Glomerular visceral epithelial cell (primary cell): ENCODE results near the gene CPT1A.
A peak's percentile ranks its signal among the peaks of the same experiment; 100 is the strongest.

Experiments used
- DNase-seq: peaks from one replicate; pipeline ENCODE4 v3.0.0-alpha.2; 2016; ENCODE audit errors: extremely low spot score

Gene CPT1A

GRCh38 chr11:68854273-68854958 lies 12.7 kb upstream of the CPT1A start:
- DNase-seq, result no peak

- DNase-seq, result no peak
Measured at GRCh38 chr11:68852628-68853027, 10.9 kb upstream of the CPT1A start.

GRCh38 chr11:68848429-68848828 lies 6.7 kb upstream of the CPT1A start:
- no peak for DNase-seq

- no peak for DNase-seq
Measured at GRCh38 chr11:68847395-68847794, 5.7 kb upstream of the CPT1A start.

GRCh38 chr11:68845351-68846002 lies 3.8 kb upstream of the CPT1A start:
- no peak for DNase-seq

GRCh38 chr11:68844801-68845200 lies 3.1 kb upstream of the CPT1A start:
- DNase-seq, result no peak

- no peak for DNase-seq
Measured at GRCh38 chr11:68844376-68844775, 2.7 kb upstream of the CPT1A start.

- peak; percentile 54 for DNase-seq
Measured at GRCh38 chr11:68843703-68844312, 2.1 kb upstream of the CPT1A start.

- DNase-seq, result peak; percentile 30
Measured at GRCh38 chr11:68843052-68843561, 1.4 kb upstream of the CPT1A start.

- DNase-seq, result no peak
Measured at GRCh38 chr11:68842427-68843051, 823 bp upstream of the CPT1A start.

- peak; percentile 49 for DNase-seq
Measured at GRCh38 chr11:68840661-68841653, 759 bp downstream of the CPT1A start.

GRCh38 chr11:68839911-68840641 lies 1.6 kb downstream of the CPT1A start:
- DNase-seq, result no peak

GRCh38 chr11:68839054-68839865 lies 2.5 kb downstream of the CPT1A start:
- DNase-seq, result peak; percentile 86

- no peak for DNase-seq
Measured at GRCh38 chr11:68838572-68838964, 3.1 kb downstream of the CPT1A start.

GRCh38 chr11:68837583-68838571 lies 3.8 kb downstream of the CPT1A start:
- DNase-seq, result no peak

GRCh38 chr11:68835749-68836148 lies 6.0 kb downstream of the CPT1A start:
- no peak for DNase-seq

GRCh38 chr11:68835328-68835727 lies 6.4 kb downstream of the CPT1A start:
- no peak for DNase-seq

GRCh38 chr11:68832476-68833181 lies 9.1 kb downstream of the CPT1A start:
- no peak for DNase-seq
